RWPE1 (cell line): Measurements from ENCODE around the gene CLRN1.
A peak's percentile ranks its signal among the peaks of the same experiment; 100 is the strongest.

Experiments used
- CTCF ChIA-PET: fragments of 350-600 bp; sonication (Branson Sonifier 250); formaldehyde crosslinking; extraction: SDS; loops from one replicate; lab custom pipeline; 2021; lab: Yijun Ruan, JAX
- POLR2A ChIA-PET: fragments of 400-600 bp; formaldehyde crosslinking; extraction: SDS; loops from one replicate; lab custom pipeline; 2020; ENCODE audit warnings: antibody characterized with exemption; ENCODE audit not compliant: low non-redundant PET; lab: Yijun Ruan, JAX
- DNase-seq: peaks from one replicate; pipeline ENCODE4 v3.0.0; 2012; ENCODE audit warnings: low spot score
- H3K27ac ChIP-seq: fragments of 450-650 bp; 2 replicates; pipeline ENCODE4 v1.5.1; 2017
- TF ChIP-seq, protein P1 (sequence below): fragments of 450-650 bp; conservative IDR thresholded peaks from 2 replicates; pipeline ENCODE4 v1.5.1; 2017; ENCODE audit warnings: low read depth, mild to moderate bottlenecking

The CLRN1 gene

DNA sequence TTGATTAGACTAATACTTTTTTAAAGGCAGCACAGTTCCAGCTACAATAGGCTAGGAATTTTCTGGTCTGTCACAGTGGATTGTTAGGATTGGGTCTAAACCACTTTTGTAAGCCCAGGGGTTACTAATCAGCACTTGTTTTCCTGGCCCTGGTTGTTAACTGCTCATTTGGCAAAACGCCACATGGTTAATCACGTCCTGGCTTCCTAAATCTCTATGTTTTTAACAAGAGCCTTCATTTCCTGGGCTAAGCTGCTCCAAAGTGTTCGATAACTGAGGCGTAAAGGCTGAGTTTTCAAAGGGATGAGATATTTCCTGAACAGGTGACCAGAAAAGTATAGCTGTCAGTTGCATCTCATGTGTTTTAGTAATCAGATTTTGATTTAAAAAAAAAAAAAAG, 38.9 kb upstream of the CLRN1 start:
- ChIA-PET CTCF (no interaction called here), POLR2A (no interaction called here)
- no peak overlapping the region for H3K27ac ChIP-seq
- DNase-seq, result peak; percentile 62
- TF ChIP-seq, protein P1, sequence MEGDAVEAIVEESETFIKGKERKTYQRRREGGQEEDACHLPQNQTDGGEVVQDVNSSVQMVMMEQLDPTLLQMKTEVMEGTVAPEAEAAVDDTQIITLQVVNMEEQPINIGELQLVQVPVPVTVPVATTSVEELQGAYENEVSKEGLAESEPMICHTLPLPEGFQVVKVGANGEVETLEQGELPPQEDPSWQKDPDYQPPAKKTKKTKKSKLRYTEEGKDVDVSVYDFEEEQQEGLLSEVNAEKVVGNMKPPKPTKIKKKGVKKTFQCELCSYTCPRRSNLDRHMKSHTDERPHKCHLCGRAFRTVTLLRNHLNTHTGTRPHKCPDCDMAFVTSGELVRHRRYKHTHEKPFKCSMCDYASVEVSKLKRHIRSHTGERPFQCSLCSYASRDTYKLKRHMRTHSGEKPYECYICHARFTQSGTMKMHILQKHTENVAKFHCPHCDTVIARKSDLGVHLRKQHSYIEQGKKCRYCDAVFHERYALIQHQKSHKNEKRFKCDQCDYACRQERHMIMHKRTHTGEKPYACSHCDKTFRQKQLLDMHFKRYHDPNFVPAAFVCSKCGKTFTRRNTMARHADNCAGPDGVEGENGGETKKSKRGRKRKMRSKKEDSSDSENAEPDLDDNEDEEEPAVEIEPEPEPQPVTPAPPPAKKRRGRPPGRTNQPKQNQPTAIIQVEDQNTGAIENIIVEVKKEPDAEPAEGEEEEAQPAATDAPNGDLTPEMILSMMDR, result no peak

DNA sequence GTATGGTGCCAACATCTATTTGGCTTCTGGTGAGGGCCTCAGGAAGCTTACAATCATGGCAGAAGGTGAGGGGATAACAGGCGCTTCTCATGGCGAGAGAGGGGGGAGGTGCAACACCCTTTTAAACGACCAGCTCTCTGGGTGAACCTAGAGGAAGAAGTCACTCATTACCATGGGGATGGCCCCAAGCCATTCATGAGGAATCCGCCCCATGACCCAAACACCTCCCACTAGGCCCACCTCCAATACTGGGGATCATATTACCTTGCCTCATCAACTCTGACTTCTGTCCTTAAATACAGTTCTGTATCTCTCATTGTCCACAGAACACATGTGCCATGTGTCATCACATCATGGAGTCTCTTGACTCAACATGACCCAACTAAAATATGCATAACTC, 37.5 kb upstream of the CLRN1 start:
- ChIA-PET POLR2A (no interaction called here), CTCF (no interaction called here)
- no peak overlapping the region for H3K27ac ChIP-seq
- TF ChIP-seq, protein P1, result no peak
- DNase-seq, result no peak

DNA sequence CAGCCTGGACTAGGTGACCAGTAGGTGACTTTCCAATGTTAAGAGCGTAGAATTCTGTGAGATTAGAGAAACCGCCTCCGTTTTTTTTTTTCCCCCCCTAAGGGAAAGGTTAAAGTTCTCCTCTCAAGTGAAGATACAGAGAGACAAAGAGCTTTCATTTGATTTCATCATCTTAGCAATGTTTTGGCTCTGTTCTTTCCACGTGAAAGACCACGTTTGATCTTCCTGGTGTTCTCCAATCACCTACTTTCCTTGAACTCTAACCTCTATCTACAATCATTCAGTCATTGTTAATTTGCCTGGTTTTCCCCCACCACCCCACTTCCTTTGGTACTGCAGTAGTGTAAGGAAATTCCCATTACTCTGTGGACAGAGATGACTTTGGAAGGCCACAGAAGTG, 36.9 kb upstream of the CLRN1 start:
- DNase-seq, result no peak
- TF ChIP-seq, protein P1, result no peak
- H3K27ac ChIP-seq, result no peak overlapping the region
- POLR2A ChIA-PET, result no interaction called here
- CTCF ChIA-PET, result no interaction called here

DNA sequence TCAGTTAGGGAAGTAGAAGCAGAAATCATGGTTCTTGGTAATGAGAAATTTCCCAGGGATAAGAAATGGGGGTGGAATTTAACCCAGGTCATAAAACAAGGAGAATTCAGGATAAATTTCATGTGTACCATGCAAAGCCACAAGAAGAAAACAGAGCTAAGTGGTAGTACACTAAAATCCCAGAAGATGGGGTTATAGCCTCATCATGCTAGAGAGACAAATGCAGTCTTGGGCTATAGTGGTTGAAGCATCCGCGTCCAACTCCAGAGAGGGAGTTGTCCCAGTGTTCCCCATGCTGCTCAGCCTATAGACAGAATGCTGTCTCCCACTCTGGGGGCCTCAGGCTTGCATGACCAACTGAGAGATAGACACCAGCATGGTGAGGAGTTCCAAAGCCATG, 36.2 kb upstream of the CLRN1 start:
- no peak overlapping the region for H3K27ac ChIP-seq
- ChIA-PET CTCF (no interaction called here), POLR2A (no interaction called here)
- DNase-seq, result no peak
- TF ChIP-seq, protein P1, result no peak

DNA sequence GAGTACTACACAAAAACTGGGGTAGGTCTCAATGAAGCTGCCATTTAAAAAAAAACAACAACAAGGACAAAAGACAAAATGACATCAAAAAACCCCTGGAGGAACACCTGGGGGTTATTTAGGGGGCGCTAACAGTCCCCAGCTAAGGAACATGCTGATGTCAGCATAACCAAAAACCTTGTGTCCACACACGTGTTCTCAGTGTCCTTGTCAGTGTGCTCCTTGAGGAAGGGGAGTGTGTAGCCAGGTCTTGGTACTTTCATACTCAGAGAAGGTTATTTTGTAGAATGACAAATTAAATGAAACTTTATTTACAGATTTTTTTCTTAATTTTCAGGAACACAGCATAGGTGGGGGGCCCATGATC, 31.2 kb upstream of the CLRN1 start:
- H3K27ac ChIP-seq, result no peak overlapping the region
- POLR2A ChIA-PET, result no interaction called here
- DNase-seq, result no peak
- CTCF ChIA-PET, result interaction anchor here (0.5 to 0.6 kb wide), 2 partner anchors 188 to 388 kb away, joined by 3 to 5 read pairs; no protein-coding TSS in a partner anchor
- TF ChIP-seq, protein P1, result no peak

DNA sequence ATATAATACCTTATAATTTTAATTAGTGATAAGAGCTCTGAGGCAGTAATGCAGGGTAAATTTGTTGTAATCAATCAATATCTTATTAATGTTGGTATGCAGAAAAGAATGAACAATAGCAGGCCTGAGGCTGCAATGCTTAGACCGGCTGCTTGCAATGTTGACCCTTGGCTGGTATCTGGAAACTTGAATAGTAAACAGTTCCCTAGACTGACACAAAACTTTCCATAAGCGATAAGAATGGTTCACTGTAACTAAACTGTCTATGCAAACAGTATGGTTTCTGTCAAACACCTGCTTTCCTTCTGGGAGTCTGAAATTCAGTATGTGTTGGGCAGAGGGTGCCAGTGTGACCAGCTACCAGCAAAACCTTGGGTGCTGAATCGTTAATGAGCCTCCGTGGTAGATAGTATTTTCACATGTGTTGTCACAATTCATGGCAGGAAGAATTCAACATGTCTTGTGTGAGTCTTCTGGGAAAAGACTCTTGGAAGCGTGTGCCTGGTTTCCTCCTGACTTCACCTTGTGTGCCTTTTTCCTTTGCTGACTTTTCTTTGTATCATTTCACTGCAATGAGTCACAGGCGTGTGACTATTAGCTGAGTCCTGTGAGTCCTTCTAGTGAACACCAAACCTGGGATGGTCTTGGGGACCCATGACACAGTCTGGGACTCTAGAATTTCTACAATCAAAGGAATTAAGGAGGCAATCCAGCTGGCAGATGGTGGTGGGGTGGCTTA, 30.7 kb upstream of the CLRN1 start:
- ChIA-PET CTCF (interaction anchor here (0.6 kb wide), 1 partner anchor 389 kb away, joined by 5 read pairs; no protein-coding TSS in a partner anchor), POLR2A (no interaction called here)
- TF ChIP-seq, protein P1, result no peak
- H3K27ac ChIP-seq, result no peak overlapping the region
- DNase-seq, result no peak
